Measurements from ENCODE around the gene ENTPD8. TPM values are rescaled to one million over a fixed set of nuclear protein-coding genes. Genes with fewer than 3 reads are reported as not detected.

The ENTPD8 gene
- total and polyA plus RNA-seq, 2 donors (not counting 1 experiment from before 2014, with no cell fraction given) = not detected

- Histone ChIP-seq H3K27me3 (replicated peaks in 1 of 4; ENCODE audit: control extremely low read depth in 1 of 4, control insufficient read depth in 3 of 4, insufficient read depth in 4 of 4, low read length in 3 of 4) (no peaks in the 10 kb centered on the region), H3K27ac (ENCODE audit: low read length in 2 of 2) (peak overlapping the region; percentile 84 to 89), H3K9ac (ENCODE audit: low read length) (peak overlapping the region; percentile 65), H3K4me3 (ENCODE audit: control extremely low read depth in 1 of 5, extremely low read depth in 1 of 5, insufficient read depth in 1 of 5, low read depth in 2 of 5, low read length in 4 of 5) (peak overlapping the region in 4 of 5 experiments; percentile 37 to 56 (median 48)), H4K20me1 (ENCODE audit: control insufficient read depth, insufficient read depth, low read length, poor library complexity, severe bottlenecking) (peaks cover 9% of the 10 kb centered on the region), H3K79me2 (ENCODE audit: control insufficient read depth, insufficient read depth, low read length) (peaks cover 6% of the 10 kb centered on the region), H2AFZ (ENCODE audit: insufficient read depth, low read depth, low read length, poor library complexity, severe bottlenecking) (peak overlapping the region; percentile 77), H3K4me1 (ENCODE audit: control insufficient read depth in 2 of 2, insufficient read depth in 2 of 2, low read length in 2 of 2) (peaks cover 39 to 44% of the 10 kb centered on the region in 2 donors), H3K9me3 (ENCODE audit: control extremely low read depth in 1 of 3, control insufficient read depth in 2 of 3, insufficient read depth in 1 of 3, low read length in 2 of 3) (peaks cover 0 to 4% (median 0%) of the 10 kb centered on the region in 3 donors), H3K36me3 (replicated peaks in 1 of 2; ENCODE audit: control extremely low read depth in 1 of 2, control insufficient read depth in 1 of 2, extremely low read depth in 1 of 2, insufficient read depth in 2 of 2, low read length in 1 of 2) (no peaks in the 10 kb centered on the region), H3K4me2 (replicated peaks; ENCODE audit: low read depth, low read length, poor library complexity, severe bottlenecking) (peak overlapping the region; percentile 99)
- Mint-ChIP-seq H3K4me3 (peak overlapping the region; percentile 79), H3K27ac (peak overlapping the region; percentile 88), H3K27me3 (no peaks in the 10 kb centered on the region), H3K9me3 (ENCODE audit: insufficient read depth) (no peaks in the 10 kb centered on the region), H3K4me1 (peaks cover 21% of the 10 kb centered on the region)
- CTCF ChIA-PET = interaction anchor here (1.0 to 1.3 kb wide), 3 partner anchors 15 to 40 kb away, joined by 4 to 6 read pairs (median 4); partner anchors contain the start of genes EXD3 and NOXA1
- no peak for TF ChIP-seq EZH2 (IDR thresholded peaks at IDR 0.05; ENCODE audit: borderline replicate concordance, insufficient read depth, low read depth, low read length, poor library complexity, severe bottlenecking)
- DNase-seq = no peak
- POLR2A ChIA-PET = interaction anchor here (1.0 kb wide), 2 partner anchors 222 to 376 kb away, joined by 3 to 5 read pairs; partner anchors contain the start of gene MAN1B1
- intact Hi-C loops (cut with micrococcal nuclease) = no loop called here
- 96% methylated on average over 16 of the region's 25 CpGs for WGBS (ENCODE audit: insufficient coverage)
- ATAC-seq (ENCODE audit: low read depth) = no peak
Observed at GRCh38 chr9:137462396-137462985, 21.3 kb upstream of the ENTPD8 start.

DNA sequence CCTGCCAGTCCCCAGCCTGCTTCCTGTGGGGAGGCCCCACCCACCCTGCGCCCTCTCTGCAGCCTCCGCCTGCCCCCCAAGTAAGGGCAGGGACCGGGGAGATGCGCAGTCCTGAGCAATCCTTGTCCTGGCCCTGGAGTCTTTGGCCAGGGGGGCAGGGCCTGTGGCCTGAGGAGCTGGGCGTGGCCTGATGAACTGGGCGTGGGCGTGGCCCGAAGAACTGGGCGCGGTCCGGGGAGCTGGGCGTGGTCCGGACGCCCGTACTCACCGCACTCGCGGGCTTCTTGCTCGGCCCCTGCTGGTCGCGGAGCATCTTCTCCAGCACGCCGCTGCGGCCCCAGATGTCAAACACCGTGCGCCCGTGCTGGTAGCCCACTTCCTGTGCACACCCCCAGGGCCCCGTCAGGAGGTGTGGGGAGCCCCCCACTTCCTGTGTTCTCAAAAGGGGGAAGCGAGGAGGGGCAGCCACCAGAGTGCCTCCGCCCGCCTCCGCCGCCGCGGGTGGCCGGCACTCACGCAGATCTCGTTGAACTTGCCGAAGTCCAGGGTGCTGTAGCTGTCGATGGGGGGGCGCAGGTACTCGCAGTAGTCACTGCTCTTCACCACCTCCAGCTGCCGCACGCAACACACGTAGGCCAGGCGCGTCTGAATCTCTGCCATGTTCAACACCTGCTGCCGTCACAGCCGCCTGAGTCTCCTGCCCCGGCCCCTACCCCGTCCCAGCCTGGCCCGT lies 20.7 kb upstream of the ENTPD8 start:
- H3K9me3 ChIP-seq (ENCODE audit: control extremely low read depth in 1 of 3, control insufficient read depth in 2 of 3, insufficient read depth in 1 of 3, low read length in 2 of 3) = peaks cover 0 to 4% (median 0%) of the 10 kb centered on the region in 3 donors
- POLR2A ChIA-PET = interaction anchor here (0.7 to 1.0 kb wide), 5 partner anchors 72 to 700 kb away, joined by 3 to 9 read pairs (median 4); partner anchors contain the start of gene MAN1B1
- ATAC-seq (ENCODE audit: low read depth) (peak; percentile 66), DNase-seq (peak; percentile 95)
- H3K36me3 ChIP-seq (replicated peaks in 1 of 2; ENCODE audit: control extremely low read depth in 1 of 2, control insufficient read depth in 1 of 2, extremely low read depth in 1 of 2, insufficient read depth in 2 of 2, low read length in 1 of 2) = peaks cover 0 to 3% of the 10 kb centered on the region in 2 experiments
- peaks cover 39 to 44% of the 10 kb centered on the region in 2 donors for H3K4me1 ChIP-seq (ENCODE audit: control insufficient read depth in 2 of 2, insufficient read depth in 2 of 2, low read length in 2 of 2)
- H3K79me2 ChIP-seq (ENCODE audit: control insufficient read depth, insufficient read depth, low read length) = peaks cover 6% of the 10 kb centered on the region
- intact Hi-C loops (cut with micrococcal nuclease) = no loop called here
- H3K4me3 ChIP-seq (ENCODE audit: control extremely low read depth in 1 of 5, extremely low read depth in 1 of 5, insufficient read depth in 1 of 5, low read depth in 2 of 5, low read length in 4 of 5) = peak overlapping the region in 4 of 5 experiments; percentile 37 to 56 (median 48)
- Mint-ChIP-seq H3K4me1 (peaks cover 21% of the 10 kb centered on the region), H3K27ac (peak overlapping the region; percentile 88), H3K4me3 (peak overlapping the region; percentile 79), H3K9me3 (ENCODE audit: insufficient read depth) (no peaks in the 10 kb centered on the region), H3K27me3 (no peaks in the 10 kb centered on the region)
- H4K20me1 ChIP-seq (ENCODE audit: control insufficient read depth, insufficient read depth, low read length, poor library complexity, severe bottlenecking) = peaks cover 9% of the 10 kb centered on the region
- peak overlapping the region; percentile 65 for H3K9ac ChIP-seq (ENCODE audit: low read length)
- TF ChIP-seq EZH2 (IDR thresholded peaks at IDR 0.05; ENCODE audit: borderline replicate concordance, insufficient read depth, low read depth, low read length, poor library complexity, severe bottlenecking) = no peak
- TF ChIP-seq, protein P1, sequence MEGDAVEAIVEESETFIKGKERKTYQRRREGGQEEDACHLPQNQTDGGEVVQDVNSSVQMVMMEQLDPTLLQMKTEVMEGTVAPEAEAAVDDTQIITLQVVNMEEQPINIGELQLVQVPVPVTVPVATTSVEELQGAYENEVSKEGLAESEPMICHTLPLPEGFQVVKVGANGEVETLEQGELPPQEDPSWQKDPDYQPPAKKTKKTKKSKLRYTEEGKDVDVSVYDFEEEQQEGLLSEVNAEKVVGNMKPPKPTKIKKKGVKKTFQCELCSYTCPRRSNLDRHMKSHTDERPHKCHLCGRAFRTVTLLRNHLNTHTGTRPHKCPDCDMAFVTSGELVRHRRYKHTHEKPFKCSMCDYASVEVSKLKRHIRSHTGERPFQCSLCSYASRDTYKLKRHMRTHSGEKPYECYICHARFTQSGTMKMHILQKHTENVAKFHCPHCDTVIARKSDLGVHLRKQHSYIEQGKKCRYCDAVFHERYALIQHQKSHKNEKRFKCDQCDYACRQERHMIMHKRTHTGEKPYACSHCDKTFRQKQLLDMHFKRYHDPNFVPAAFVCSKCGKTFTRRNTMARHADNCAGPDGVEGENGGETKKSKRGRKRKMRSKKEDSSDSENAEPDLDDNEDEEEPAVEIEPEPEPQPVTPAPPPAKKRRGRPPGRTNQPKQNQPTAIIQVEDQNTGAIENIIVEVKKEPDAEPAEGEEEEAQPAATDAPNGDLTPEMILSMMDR (IDR thresholded peaks at IDR 0.05) = no peak
- WGBS (ENCODE audit: insufficient coverage) = 5% methylated on average over 49 of the region's 52 CpGs
- no peaks in the 10 kb centered on the region for H3K27me3 ChIP-seq (replicated peaks in 1 of 4; ENCODE audit: control extremely low read depth in 1 of 4, control insufficient read depth in 3 of 4, insufficient read depth in 4 of 4, low read length in 3 of 4)
- H3K27ac ChIP-seq (ENCODE audit: low read length in 2 of 2) = peak overlapping the region; percentile 84 to 89
- H2AFZ ChIP-seq (ENCODE audit: insufficient read depth, low read depth, low read length, poor library complexity, severe bottlenecking) = peak overlapping the region; percentile 77
- H3K4me2 ChIP-seq (replicated peaks; ENCODE audit: low read depth, low read length, poor library complexity, severe bottlenecking) = peak overlapping the region; percentile 99
- CTCF ChIA-PET = interaction anchor here (1.0 to 1.3 kb wide), 3 partner anchors 14 to 39 kb away, joined by 4 to 6 read pairs (median 4); partner anchors contain the start of genes EXD3 and NOXA1

Measured in B cell (primary cell).